Measurements from ENCODE around the gene MAGEF1.

Gene MAGEF1

GRCh38 chr3:184679056-184679816 lies 32.6 kb downstream of the MAGEF1 start:
- Histone ChIP-seq H3K9ac (ENCODE audit: low read depth in 1 of 2, low read length in 2 of 2) (no peak overlapping the region), H3K27ac (ENCODE audit: low read depth in 2 of 2, low read length in 2 of 2) (no peak overlapping the region)

GRCh38 chr3:184678317-184679055 lies 33.4 kb downstream of the MAGEF1 start:
- Histone ChIP-seq H3K9ac (ENCODE audit: low read depth in 1 of 2, low read length in 2 of 2) (no peak overlapping the region), H3K36me3 (ENCODE audit: control insufficient read depth in 2 of 2, insufficient read depth in 2 of 2, low read length in 2 of 2) (no peaks in the 10 kb centered on the region), H3K9me3 (ENCODE audit: control insufficient read depth in 2 of 2, low read length in 2 of 2) (no peaks in the 10 kb centered on the region), H3K4me1 (ENCODE audit: control insufficient read depth in 2 of 2, insufficient read depth in 2 of 2, low read length in 2 of 2) (peaks cover 0 to 2% of the 10 kb centered on the region in 2 donors), H3K27me3 (ENCODE audit: control insufficient read depth in 2 of 2, insufficient read depth in 2 of 2, low read length in 2 of 2) (no peaks in the 10 kb centered on the region), H3K4me3 (ENCODE audit: low read length in 2 of 2) (no peak overlapping the region), H3K27ac (ENCODE audit: low read depth in 2 of 2, low read length in 2 of 2) (no peak overlapping the region)

More at GRCh38 chr3:184679056-184679816, 32.6 kb downstream of the MAGEF1 start:
- Histone ChIP-seq H3K4me3 (ENCODE audit: low read length in 2 of 2) (no peak overlapping the region), H3K27me3 (ENCODE audit: control insufficient read depth in 2 of 2, insufficient read depth in 2 of 2, low read length in 2 of 2) (no peaks in the 10 kb centered on the region), H3K36me3 (ENCODE audit: control insufficient read depth in 2 of 2, insufficient read depth in 2 of 2, low read length in 2 of 2) (no peaks in the 10 kb centered on the region), H3K4me1 (ENCODE audit: control insufficient read depth in 2 of 2, insufficient read depth in 2 of 2, low read length in 2 of 2) (peaks cover 0 to 2% of the 10 kb centered on the region in 2 donors), H3K9me3 (ENCODE audit: control insufficient read depth in 2 of 2, low read length in 2 of 2) (no peaks in the 10 kb centered on the region)

GRCh38 chr3:184677344-184678316 lies 34.2 kb downstream of the MAGEF1 start:
- no peaks in the 10 kb centered on the region for H3K36me3 ChIP-seq (ENCODE audit: control insufficient read depth in 2 of 2, insufficient read depth in 2 of 2, low read length in 2 of 2)
- H3K27me3 ChIP-seq (ENCODE audit: control insufficient read depth in 2 of 2, insufficient read depth in 2 of 2, low read length in 2 of 2): no peaks in the 10 kb centered on the region
- no peak overlapping the region for H3K4me3 ChIP-seq (ENCODE audit: low read length in 2 of 2)
- H3K9me3 ChIP-seq (ENCODE audit: control insufficient read depth in 2 of 2, low read length in 2 of 2): no peaks in the 10 kb centered on the region
- no peak overlapping the region for H3K27ac ChIP-seq (ENCODE audit: low read depth in 2 of 2, low read length in 2 of 2)
- no peak overlapping the region for H3K9ac ChIP-seq (ENCODE audit: low read depth in 1 of 2, low read length in 2 of 2)
- H3K4me1 ChIP-seq (ENCODE audit: control insufficient read depth in 2 of 2, insufficient read depth in 2 of 2, low read length in 2 of 2): peaks cover 0 to 2% of the 10 kb centered on the region in 2 donors

DNA sequence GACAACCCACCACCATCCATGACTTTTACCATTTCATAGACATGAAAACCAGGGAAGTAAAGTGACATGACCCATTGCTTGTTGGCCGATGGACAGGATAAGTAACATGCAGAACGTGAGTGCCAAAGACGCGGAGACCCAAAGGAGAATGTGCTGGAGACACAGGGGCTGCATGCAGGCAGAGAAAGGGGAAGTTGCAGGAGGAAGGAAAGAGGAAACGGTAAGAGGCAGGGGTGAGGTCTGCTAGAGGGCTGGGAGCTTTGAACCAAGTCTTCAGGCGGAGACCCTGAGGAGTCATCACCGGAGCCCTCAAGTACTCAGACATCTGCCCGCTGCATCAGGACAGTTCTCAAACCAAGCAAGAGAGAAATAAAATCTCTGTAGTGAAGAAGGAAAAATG lies 34.9 kb downstream of the MAGEF1 start:
- H3K9ac ChIP-seq (ENCODE audit: low read depth in 1 of 2, low read length in 2 of 2): no peak overlapping the region
- H3K4me1 ChIP-seq (ENCODE audit: control insufficient read depth in 2 of 2, insufficient read depth in 2 of 2, low read length in 2 of 2): peaks cover 0 to 2% of the 10 kb centered on the region in 2 donors
- no peak overlapping the region for H3K4me3 ChIP-seq (ENCODE audit: low read length in 2 of 2)
- H3K27ac ChIP-seq (ENCODE audit: low read depth in 2 of 2, low read length in 2 of 2): no peak overlapping the region
- H3K36me3 ChIP-seq (ENCODE audit: control insufficient read depth in 2 of 2, insufficient read depth in 2 of 2, low read length in 2 of 2): no peaks in the 10 kb centered on the region
- H3K9me3 ChIP-seq (ENCODE audit: control insufficient read depth in 2 of 2, low read length in 2 of 2): no peaks in the 10 kb centered on the region
- no peaks in the 10 kb centered on the region for H3K27me3 ChIP-seq (ENCODE audit: control insufficient read depth in 2 of 2, insufficient read depth in 2 of 2, low read length in 2 of 2)

- Histone ChIP-seq H3K36me3 (ENCODE audit: control insufficient read depth in 2 of 2, insufficient read depth in 2 of 2, low read length in 2 of 2) (no peaks in the 10 kb centered on the region), H3K4me1 (ENCODE audit: control insufficient read depth in 2 of 2, insufficient read depth in 2 of 2, low read length in 2 of 2) (peaks cover 0 to 2% of the 10 kb centered on the region in 2 donors), H3K9ac (ENCODE audit: low read depth in 1 of 2, low read length in 2 of 2) (no peak overlapping the region), H3K9me3 (ENCODE audit: control insufficient read depth in 2 of 2, low read length in 2 of 2) (no peaks in the 10 kb centered on the region), H3K4me3 (ENCODE audit: low read length in 2 of 2) (no peak overlapping the region), H3K27me3 (ENCODE audit: control insufficient read depth in 2 of 2, insufficient read depth in 2 of 2, low read length in 2 of 2) (no peaks in the 10 kb centered on the region), H3K27ac (ENCODE audit: low read depth in 2 of 2, low read length in 2 of 2) (no peak overlapping the region)
These were observed 37.2 kb downstream of the MAGEF1 start for GRCh38 chr3:184674626-184675025.

GRCh38 chr3:184672977-184673870 lies 38.6 kb downstream of the MAGEF1 start:
- Histone ChIP-seq H3K27me3 (ENCODE audit: control insufficient read depth in 2 of 2, insufficient read depth in 2 of 2, low read length in 2 of 2) (no peaks in the 10 kb centered on the region), H3K4me1 (ENCODE audit: control insufficient read depth in 2 of 2, insufficient read depth in 2 of 2, low read length in 2 of 2) (peaks cover 0 to 2% of the 10 kb centered on the region in 2 donors), H3K27ac (ENCODE audit: low read depth in 2 of 2, low read length in 2 of 2) (no peak overlapping the region), H3K4me3 (ENCODE audit: low read length in 2 of 2) (no peak overlapping the region), H3K9me3 (ENCODE audit: control insufficient read depth in 2 of 2, low read length in 2 of 2) (no peaks in the 10 kb centered on the region), H3K36me3 (ENCODE audit: control insufficient read depth in 2 of 2, insufficient read depth in 2 of 2, low read length in 2 of 2) (no peaks in the 10 kb centered on the region), H3K9ac (ENCODE audit: low read depth in 1 of 2, low read length in 2 of 2) (no peak overlapping the region)

- Histone ChIP-seq H3K27ac (ENCODE audit: low read depth in 2 of 2, low read length in 2 of 2) (no peak overlapping the region), H3K36me3 (ENCODE audit: control insufficient read depth in 2 of 2, insufficient read depth in 2 of 2, low read length in 2 of 2) (no peaks in the 10 kb centered on the region), H3K27me3 (ENCODE audit: control insufficient read depth in 2 of 2, insufficient read depth in 2 of 2, low read length in 2 of 2) (no peaks in the 10 kb centered on the region), H3K9ac (ENCODE audit: low read depth in 1 of 2, low read length in 2 of 2) (no peak overlapping the region), H3K4me3 (ENCODE audit: low read length in 2 of 2) (no peak overlapping the region), H3K9me3 (ENCODE audit: control insufficient read depth in 2 of 2, low read length in 2 of 2) (no peaks in the 10 kb centered on the region), H3K4me1 (ENCODE audit: control insufficient read depth in 2 of 2, insufficient read depth in 2 of 2, low read length in 2 of 2) (peaks cover 0 to 2% of the 10 kb centered on the region in 2 donors)
These were observed 39.5 kb downstream of the MAGEF1 start for GRCh38 chr3:184672335-184672734.

- H3K36me3 ChIP-seq (ENCODE audit: control insufficient read depth in 2 of 2, insufficient read depth in 2 of 2, low read length in 2 of 2): no peaks in the 10 kb centered on the region
- H3K9ac ChIP-seq (ENCODE audit: low read depth in 1 of 2, low read length in 2 of 2): no peak overlapping the region
- H3K27ac ChIP-seq (ENCODE audit: low read depth in 2 of 2, low read length in 2 of 2): no peak overlapping the region
- H3K4me1 ChIP-seq (ENCODE audit: control insufficient read depth in 2 of 2, insufficient read depth in 2 of 2, low read length in 2 of 2): no peaks in the 10 kb centered on the region
- H3K9me3 ChIP-seq (ENCODE audit: control insufficient read depth in 2 of 2, low read length in 2 of 2): no peaks in the 10 kb centered on the region
- H3K4me3 ChIP-seq (ENCODE audit: low read length in 2 of 2): no peak overlapping the region
- H3K27me3 ChIP-seq (ENCODE audit: control insufficient read depth in 2 of 2, insufficient read depth in 2 of 2, low read length in 2 of 2): no peaks in the 10 kb centered on the region
These were observed 41.7 kb downstream of the MAGEF1 start for GRCh38 chr3:184670091-184670602.

DNA sequence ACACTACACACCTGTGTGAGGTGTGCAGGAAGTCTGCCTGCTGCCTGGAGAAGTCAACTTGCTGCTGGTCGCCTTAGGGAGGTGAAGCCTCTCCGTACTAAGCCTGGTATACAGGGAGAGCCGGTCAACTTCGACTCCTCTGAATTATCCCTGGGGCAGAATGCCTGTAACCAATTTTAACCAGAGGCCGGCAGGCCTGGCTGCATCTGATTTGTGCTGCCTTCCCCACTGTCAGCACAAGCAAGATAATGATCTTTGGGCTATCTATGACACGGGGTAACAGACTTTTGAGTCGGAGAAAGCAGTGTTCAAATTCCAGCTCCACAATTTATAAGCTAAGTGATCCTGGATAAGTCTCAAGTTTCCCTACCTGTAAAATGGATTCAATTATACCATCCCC lies 42.3 kb downstream of the MAGEF1 start:
- no peak overlapping the region for H3K9ac ChIP-seq (ENCODE audit: low read depth in 1 of 2, low read length in 2 of 2)
- no peak overlapping the region for H3K27ac ChIP-seq (ENCODE audit: low read depth in 2 of 2, low read length in 2 of 2)
- no peak overlapping the region for H3K4me3 ChIP-seq (ENCODE audit: low read length in 2 of 2)
- no peaks in the 10 kb centered on the region for H3K9me3 ChIP-seq (ENCODE audit: control insufficient read depth in 2 of 2, low read length in 2 of 2)
- H3K4me1 ChIP-seq (ENCODE audit: control insufficient read depth in 2 of 2, insufficient read depth in 2 of 2, low read length in 2 of 2): no peaks in the 10 kb centered on the region
- no peaks in the 10 kb centered on the region for H3K36me3 ChIP-seq (ENCODE audit: control insufficient read depth in 2 of 2, insufficient read depth in 2 of 2, low read length in 2 of 2)
- H3K27me3 ChIP-seq (ENCODE audit: control insufficient read depth in 2 of 2, insufficient read depth in 2 of 2, low read length in 2 of 2): no peaks in the 10 kb centered on the region

Data from mucosa of rectum (tissue), 2 donors.